ENCODE measurements around the gene CAMKK1.

DNA sequence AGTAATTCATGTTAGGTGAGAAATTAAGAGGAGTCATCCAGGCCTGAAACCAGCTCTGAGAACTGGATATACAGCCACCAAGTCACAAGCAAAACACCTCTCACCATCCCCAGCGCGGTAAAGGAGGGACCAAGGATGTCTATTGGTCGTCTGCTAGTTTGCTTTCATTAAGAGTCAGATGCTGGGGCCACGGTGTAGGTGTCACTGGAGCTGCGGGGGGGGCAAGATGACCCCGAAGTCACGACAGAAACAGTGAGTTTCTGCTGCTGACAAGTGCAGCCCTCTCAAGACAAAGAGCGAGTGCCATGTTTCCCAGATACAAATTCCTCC lies 47.6 kb downstream of the CAMKK1 start:
- TF ChIP-seq, protein P1, sequence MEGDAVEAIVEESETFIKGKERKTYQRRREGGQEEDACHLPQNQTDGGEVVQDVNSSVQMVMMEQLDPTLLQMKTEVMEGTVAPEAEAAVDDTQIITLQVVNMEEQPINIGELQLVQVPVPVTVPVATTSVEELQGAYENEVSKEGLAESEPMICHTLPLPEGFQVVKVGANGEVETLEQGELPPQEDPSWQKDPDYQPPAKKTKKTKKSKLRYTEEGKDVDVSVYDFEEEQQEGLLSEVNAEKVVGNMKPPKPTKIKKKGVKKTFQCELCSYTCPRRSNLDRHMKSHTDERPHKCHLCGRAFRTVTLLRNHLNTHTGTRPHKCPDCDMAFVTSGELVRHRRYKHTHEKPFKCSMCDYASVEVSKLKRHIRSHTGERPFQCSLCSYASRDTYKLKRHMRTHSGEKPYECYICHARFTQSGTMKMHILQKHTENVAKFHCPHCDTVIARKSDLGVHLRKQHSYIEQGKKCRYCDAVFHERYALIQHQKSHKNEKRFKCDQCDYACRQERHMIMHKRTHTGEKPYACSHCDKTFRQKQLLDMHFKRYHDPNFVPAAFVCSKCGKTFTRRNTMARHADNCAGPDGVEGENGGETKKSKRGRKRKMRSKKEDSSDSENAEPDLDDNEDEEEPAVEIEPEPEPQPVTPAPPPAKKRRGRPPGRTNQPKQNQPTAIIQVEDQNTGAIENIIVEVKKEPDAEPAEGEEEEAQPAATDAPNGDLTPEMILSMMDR (IDR thresholded peaks at IDR 0.05): no peak
- TF ChIP-seq, protein P2, sequence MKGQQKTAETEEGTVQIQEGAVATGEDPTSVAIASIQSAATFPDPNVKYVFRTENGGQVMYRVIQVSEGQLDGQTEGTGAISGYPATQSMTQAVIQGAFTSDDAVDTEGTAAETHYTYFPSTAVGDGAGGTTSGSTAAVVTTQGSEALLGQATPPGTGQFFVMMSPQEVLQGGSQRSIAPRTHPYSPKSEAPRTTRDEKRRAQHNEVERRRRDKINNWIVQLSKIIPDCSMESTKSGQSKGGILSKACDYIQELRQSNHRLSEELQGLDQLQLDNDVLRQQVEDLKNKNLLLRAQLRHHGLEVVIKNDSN (IDR thresholded peaks at IDR 0.05; ENCODE audit: borderline replicate concordance, low read depth): no peak
- TF ChIP-seq RFX5 (IDR thresholded peaks at IDR 0.05; ENCODE audit: low read length) (no peak), POLR2AphosphoS5 (IDR thresholded peaks at IDR 0.05; ENCODE audit: low read depth, low read length) (no peak), FOSL2 (IDR thresholded peaks at IDR 0.05; ENCODE audit: borderline replicate concordance, low read depth) (no peak), TEAD4 (IDR thresholded peaks at IDR 0.05; ENCODE audit: borderline replicate concordance, insufficient read depth) (no peak)
- TF ChIP-seq, protein P3, sequence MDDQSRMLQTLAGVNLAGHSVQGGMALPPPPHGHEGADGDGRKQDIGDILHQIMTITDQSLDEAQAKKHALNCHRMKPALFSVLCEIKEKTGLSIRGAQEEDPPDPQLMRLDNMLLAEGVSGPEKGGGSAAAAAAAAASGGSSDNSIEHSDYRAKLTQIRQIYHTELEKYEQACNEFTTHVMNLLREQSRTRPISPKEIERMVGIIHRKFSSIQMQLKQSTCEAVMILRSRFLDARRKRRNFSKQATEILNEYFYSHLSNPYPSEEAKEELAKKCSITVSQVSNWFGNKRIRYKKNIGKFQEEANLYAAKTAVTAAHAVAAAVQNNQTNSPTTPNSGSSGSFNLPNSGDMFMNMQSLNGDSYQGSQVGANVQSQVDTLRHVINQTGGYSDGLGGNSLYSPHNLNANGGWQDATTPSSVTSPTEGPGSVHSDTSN (IDR thresholded peaks at IDR 0.05): no peak
- TF ChIP-seq, protein P4, sequence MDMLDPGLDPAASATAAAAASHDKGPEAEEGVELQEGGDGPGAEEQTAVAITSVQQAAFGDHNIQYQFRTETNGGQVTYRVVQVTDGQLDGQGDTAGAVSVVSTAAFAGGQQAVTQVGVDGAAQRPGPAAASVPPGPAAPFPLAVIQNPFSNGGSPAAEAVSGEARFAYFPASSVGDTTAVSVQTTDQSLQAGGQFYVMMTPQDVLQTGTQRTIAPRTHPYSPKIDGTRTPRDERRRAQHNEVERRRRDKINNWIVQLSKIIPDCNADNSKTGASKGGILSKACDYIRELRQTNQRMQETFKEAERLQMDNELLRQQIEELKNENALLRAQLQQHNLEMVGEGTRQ (IDR thresholded peaks at IDR 0.05; ENCODE audit: borderline replicate concordance, low read depth, low read length): no peak
